Neural progenitor cell (in vitro differentiated cells): ENCODE results near the gene SLC7A10. TPM values are rescaled to one million over a fixed set of nuclear protein-coding genes. Genes with fewer than 3 reads are reported as not detected.
"Not testable (repeated sequence)": the region's sequence is repeated elsewhere in the genome, so short reads cannot be mapped to it uniquely, and the experiment has no call there.

Source experiments
- DNase-seq: peaks from one replicate; pipeline ENCODE4 v3.0.0-alpha.2; 2016; ENCODE audit warnings: low spot score
- H2AFZ ChIP-seq: fragments of 200-600 bp; sonication (generic); replicated peaks from 2 replicates; pipeline ENCODE4 v1.6.1; 2016; ENCODE audit warnings: antibody characterized with exemption
- H3F3A ChIP-seq: fragments of 200-600 bp; sonication (generic); 2 replicates; pipeline ENCODE4 v1.6.1; 2016; ENCODE audit warnings: antibody characterized with exemption, low read depth
- H3K27ac ChIP-seq: fragments of 200-600 bp; sonication (generic); 2 replicates; pipeline ENCODE4 v1.5.1; 2016; ENCODE audit warnings: mild to moderate bottlenecking
- H3K27me3 ChIP-seq: fragments of 200-600 bp; sonication (generic); 2 replicates; pipeline ENCODE4 v1.6.1; 2016; ENCODE audit warnings: mild to moderate bottlenecking, moderate library complexity
- H3K36me3 ChIP-seq: fragments of 200-600 bp; sonication (generic); 2 replicates; pipeline ENCODE4 v1.5.1; 2016
- H3K4me1 ChIP-seq: fragments of 200-600 bp; sonication (generic); 2 replicates; pipeline ENCODE4 v1.6.1; 2016; ENCODE audit warnings: mixed run types
- H3K4me2 ChIP-seq: fragments of 200-600 bp; sonication (generic); 2 replicates; pipeline ENCODE4 v1.6.1; 2016
- H3K4me3 ChIP-seq: fragments of 200-600 bp; sonication (generic); 2 replicates; pipeline ENCODE4 v1.5.1; 2016
- H3K79me2 ChIP-seq: fragments of 200-600 bp; sonication (generic); 2 replicates; pipeline ENCODE4 v1.6.1; 2016; ENCODE audit warnings: low read depth
- H3K9ac ChIP-seq: fragments of 200-600 bp; sonication (generic); 2 replicates; pipeline ENCODE4 v1.6.1; 2016
- H3K9me3 ChIP-seq: fragments of 200-600 bp; sonication (generic); 2 replicates; pipeline ENCODE4 v1.5.1; 2016; ENCODE audit warnings: low read depth
- H4K20me1 ChIP-seq: fragments of 200-600 bp; sonication (generic); 2 replicates; pipeline ENCODE4 v1.6.1; 2016; ENCODE audit warnings: low read depth
- H3K27ac Mint-ChIP-seq: 3 replicates; pipeline ENCODE4 v1.8.0; 2021; ENCODE audit warnings: mixed read lengths
- H3K27me3 Mint-ChIP-seq: 2 replicates; pipeline ENCODE4 v1.8.0; 2022; ENCODE audit warnings: low read depth, mild to moderate bottlenecking, inconsistent platforms, moderate library complexity, mixed read lengths; ENCODE audit not compliant: insufficient read depth
- H3K36me3 Mint-ChIP-seq: 3 replicates; pipeline ENCODE4 v1.8.0; 2021; ENCODE audit warnings: mixed read lengths
- H3K4me1 Mint-ChIP-seq: 3 replicates; pipeline ENCODE4 v1.8.0; 2021; ENCODE audit warnings: mixed read lengths
- H3K4me3 Mint-ChIP-seq: 3 replicates; pipeline ENCODE4 v1.8.0; 2021; ENCODE audit warnings: mild to moderate bottlenecking, moderate library complexity, mixed read lengths
- H3K9me3 Mint-ChIP-seq: 3 replicates; pipeline ENCODE4 v1.8.0; 2020; ENCODE audit warnings: mixed read lengths
- EZH2 ChIP-seq: fragments of 200-600 bp; sonication (generic); IDR thresholded peaks from 2 replicates; pipeline ENCODE4 v1.6.1; 2017; ENCODE audit warnings: antibody characterized with exemption, mild to moderate bottlenecking, moderate library complexity
- EZH2phosphoT487 ChIP-seq: fragments of 200-600 bp; sonication (generic); IDR thresholded peaks from 2 replicates; pipeline ENCODE4 v1.6.1; 2017; ENCODE audit warnings: antibody characterized with exemption
- total RNA-seq: library from RNA; depleted of rRNA; stranded (reverse); fragments of >200 nt; gene quantifications from 2 replicates; pipeline ENCODE4 v1.2.3, GENCODE V29; 2015; ENCODE audit warnings: low replicate concordance
- TF ChIP-seq, protein P1 (sequence below): fragments of 200-600 bp; sonication (generic); IDR thresholded peaks from 2 replicates; pipeline ENCODE4 v1.5.1; 2017; ENCODE audit warnings: antibody characterized with exemption, mild to moderate bottlenecking

SLC7A10 gene
- total RNA-seq, 1 donor from 2014 or later, result 0.79 TPM

DNA sequence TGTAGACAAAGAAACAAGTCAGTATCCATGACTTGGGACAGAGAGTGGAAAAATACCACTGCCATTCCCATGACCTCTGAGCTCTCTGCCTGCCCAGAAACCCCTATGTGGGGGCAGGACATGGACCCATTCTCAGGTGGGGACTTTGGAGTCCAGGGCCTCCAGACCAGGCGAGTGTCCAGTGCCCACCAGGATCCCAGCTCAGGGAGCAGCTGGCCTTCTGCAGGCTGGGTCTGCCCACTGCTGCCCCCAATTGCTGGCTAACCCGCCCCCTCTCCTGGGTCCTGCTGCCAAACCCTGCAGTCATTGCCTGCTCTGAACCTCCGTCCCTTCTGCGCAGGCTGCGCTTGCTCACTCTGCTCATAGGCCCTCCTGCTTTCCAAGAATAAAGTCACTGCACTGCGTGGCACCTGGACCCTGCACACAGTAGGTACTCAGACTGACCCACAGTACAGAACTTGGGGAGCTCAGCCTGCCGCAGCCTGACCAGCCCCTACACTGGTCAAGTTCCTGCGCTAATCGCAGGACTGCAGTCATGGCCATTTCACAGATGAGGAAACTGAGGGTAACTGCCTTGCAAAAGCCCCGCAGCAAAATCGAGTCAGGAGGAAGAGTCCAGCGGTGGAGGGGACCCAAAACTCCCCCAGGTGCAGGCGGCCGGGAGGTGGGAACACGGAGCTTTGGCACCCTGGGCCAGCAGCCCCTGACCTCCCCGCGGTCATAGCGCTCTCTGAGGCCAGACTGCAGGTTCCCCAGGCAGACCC, 774 bp downstream of the SLC7A10 start:
- peak overlapping the region; percentile 59 for H3K4me2 ChIP-seq
- H3K4me1 ChIP-seq, result peaks cover 3% of the 10 kb centered on the region
- no peaks in the 10 kb centered on the region for H4K20me1 ChIP-seq
- DNase-seq, result no peak
- no peak overlapping the region for H3K27ac ChIP-seq
- H3K27me3 Mint-ChIP-seq, result peaks cover 49% of the 10 kb centered on the region
- TF ChIP-seq, protein P1, sequence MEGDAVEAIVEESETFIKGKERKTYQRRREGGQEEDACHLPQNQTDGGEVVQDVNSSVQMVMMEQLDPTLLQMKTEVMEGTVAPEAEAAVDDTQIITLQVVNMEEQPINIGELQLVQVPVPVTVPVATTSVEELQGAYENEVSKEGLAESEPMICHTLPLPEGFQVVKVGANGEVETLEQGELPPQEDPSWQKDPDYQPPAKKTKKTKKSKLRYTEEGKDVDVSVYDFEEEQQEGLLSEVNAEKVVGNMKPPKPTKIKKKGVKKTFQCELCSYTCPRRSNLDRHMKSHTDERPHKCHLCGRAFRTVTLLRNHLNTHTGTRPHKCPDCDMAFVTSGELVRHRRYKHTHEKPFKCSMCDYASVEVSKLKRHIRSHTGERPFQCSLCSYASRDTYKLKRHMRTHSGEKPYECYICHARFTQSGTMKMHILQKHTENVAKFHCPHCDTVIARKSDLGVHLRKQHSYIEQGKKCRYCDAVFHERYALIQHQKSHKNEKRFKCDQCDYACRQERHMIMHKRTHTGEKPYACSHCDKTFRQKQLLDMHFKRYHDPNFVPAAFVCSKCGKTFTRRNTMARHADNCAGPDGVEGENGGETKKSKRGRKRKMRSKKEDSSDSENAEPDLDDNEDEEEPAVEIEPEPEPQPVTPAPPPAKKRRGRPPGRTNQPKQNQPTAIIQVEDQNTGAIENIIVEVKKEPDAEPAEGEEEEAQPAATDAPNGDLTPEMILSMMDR, result no peak
- TF ChIP-seq EZH2, result no peak
- no peak for TF ChIP-seq EZH2phosphoT487
- peak overlapping the region; percentile 72 for H2AFZ ChIP-seq
- peaks cover 2% of the 10 kb centered on the region for H3K36me3 Mint-ChIP-seq
- peaks cover 12% of the 10 kb centered on the region for H3K9me3 ChIP-seq
- no peak overlapping the region for H3K9ac ChIP-seq
- H3K9me3 Mint-ChIP-seq, result peaks cover 27% of the 10 kb centered on the region
- no peaks in the 10 kb centered on the region for H3K79me2 ChIP-seq
- H3K4me3 ChIP-seq, result peak overlapping the region; percentile 45
- peak overlapping the region; percentile 72 for H3K27ac Mint-ChIP-seq
- no peaks in the 10 kb centered on the region for H3K36me3 ChIP-seq
- H3F3A ChIP-seq, result peaks cover 17% of the 10 kb centered on the region
- peaks cover 10% of the 10 kb centered on the region for H3K4me1 Mint-ChIP-seq
- H3K4me3 Mint-ChIP-seq, result peak overlapping the region; percentile 79
- H3K27me3 ChIP-seq, result peaks cover 66% of the 10 kb centered on the region

DNA sequence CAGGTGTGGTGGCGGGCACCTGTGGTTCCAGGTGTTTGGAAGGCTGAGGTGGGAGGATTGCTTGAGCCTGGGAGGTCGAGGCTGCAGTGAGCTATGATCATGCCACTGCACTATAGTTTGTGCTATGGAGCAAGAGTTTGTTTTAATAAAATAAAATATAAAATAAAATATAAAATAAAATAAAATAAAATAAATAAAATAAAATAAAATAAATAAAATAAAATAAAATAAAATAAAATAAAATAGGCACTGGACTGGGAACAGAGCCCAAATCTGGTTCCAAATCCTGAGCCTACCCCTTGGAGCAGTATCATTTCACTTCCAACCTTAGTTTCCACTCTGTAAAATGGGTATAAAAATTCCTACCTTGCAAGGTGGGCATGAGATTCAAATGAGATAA, 3.4 kb downstream of the SLC7A10 start:
- not testable (repeated sequence) for H3K4me3 Mint-ChIP-seq, H3K4me3 ChIP-seq, H3K9me3 ChIP-seq, H2AFZ ChIP-seq, H3K79me2 ChIP-seq, H3K27ac Mint-ChIP-seq, H3K9me3 Mint-ChIP-seq, H3K27ac ChIP-seq, H3K4me2 ChIP-seq, DNase-seq, H3K9ac ChIP-seq, H3K36me3 ChIP-seq, H4K20me1 ChIP-seq, H3K36me3 Mint-ChIP-seq
- H3K27me3 Mint-ChIP-seq, result peaks cover 31% of the 10 kb centered on the region
- H3K4me1 Mint-ChIP-seq, result peaks cover 13% of the 10 kb centered on the region
- H3K27me3 ChIP-seq, result peaks cover 48% of the 10 kb centered on the region
- H3K4me1 ChIP-seq, result peaks cover 14% of the 10 kb centered on the region
- peaks cover 14% of the 10 kb centered on the region for H3F3A ChIP-seq

DNA sequence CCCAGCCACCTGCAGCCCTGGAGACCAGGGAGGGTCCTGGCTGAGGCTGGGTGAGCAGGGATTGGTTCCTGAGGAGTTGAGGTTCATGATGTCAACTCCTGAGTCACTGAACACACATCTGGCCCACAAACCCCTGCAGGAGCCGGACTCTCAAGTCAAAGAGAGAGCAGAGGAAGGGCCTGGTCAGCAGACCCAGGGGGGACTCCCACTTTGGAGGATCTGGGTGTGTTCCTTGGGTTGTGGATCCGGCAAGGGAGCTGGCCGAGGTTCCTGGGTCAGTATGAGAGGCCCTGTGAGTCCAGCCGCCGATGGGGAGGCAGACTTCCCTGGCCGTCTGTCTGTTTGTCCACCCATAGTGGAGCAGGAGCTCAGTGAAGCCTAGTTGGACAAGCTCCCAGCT, 4.0 kb downstream of the SLC7A10 start:
- H3K4me2 ChIP-seq, result no peak overlapping the region
- no peaks in the 10 kb centered on the region for H3K79me2 ChIP-seq
- no peak overlapping the region for H2AFZ ChIP-seq
- DNase-seq, result no peak
- H3K27me3 Mint-ChIP-seq, result peaks cover 28% of the 10 kb centered on the region
- H3K36me3 ChIP-seq, result no peaks in the 10 kb centered on the region
- H3K36me3 Mint-ChIP-seq, result peaks cover 2% of the 10 kb centered on the region
- peaks cover 14% of the 10 kb centered on the region for H3K4me1 ChIP-seq
- H3K9ac ChIP-seq, result no peak overlapping the region
- no peak overlapping the region for H3K4me3 ChIP-seq
- H3K27me3 ChIP-seq, result peaks cover 42% of the 10 kb centered on the region
- no peak overlapping the region for H3K27ac Mint-ChIP-seq
- peaks cover 7% of the 10 kb centered on the region for H3K9me3 Mint-ChIP-seq
- H3K4me1 Mint-ChIP-seq, result peaks cover 13% of the 10 kb centered on the region
- H3F3A ChIP-seq, result peaks cover 11% of the 10 kb centered on the region
- H3K27ac ChIP-seq, result no peak overlapping the region
- H3K9me3 ChIP-seq, result no peaks in the 10 kb centered on the region
- H3K4me3 Mint-ChIP-seq, result no peak overlapping the region
- no peaks in the 10 kb centered on the region for H4K20me1 ChIP-seq
- TF ChIP-seq EZH2phosphoT487 (no peak), EZH2 (no peak)
- TF ChIP-seq, protein P1, result no peak

DNA sequence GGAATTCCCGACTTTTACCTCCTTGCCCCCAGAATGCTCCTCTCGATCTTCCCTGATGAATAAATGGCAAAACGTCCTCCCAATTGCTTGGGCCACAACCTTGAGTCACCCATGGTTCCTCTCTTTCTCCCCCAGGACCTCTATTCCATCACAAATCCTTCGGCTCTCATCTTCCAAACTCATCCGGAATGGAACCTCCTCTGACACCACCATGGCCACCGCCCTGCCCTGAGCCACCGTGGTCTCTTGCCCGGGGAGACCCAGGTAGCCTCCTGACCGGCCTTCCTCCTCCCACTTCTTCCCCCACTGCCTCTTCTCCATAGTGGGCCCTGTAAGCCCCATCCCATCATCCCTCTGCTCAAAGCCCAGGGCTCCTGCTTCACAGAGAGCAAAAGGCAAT, 4.9 kb downstream of the SLC7A10 start:
- no peak overlapping the region for H2AFZ ChIP-seq
- Mint-ChIP-seq H3K9me3 (no peaks in the 10 kb centered on the region), H3K36me3 (peaks cover 2% of the 10 kb centered on the region), H3K27me3 (peaks cover 24% of the 10 kb centered on the region), H3K27ac (no peak overlapping the region), H3K4me3 (no peak overlapping the region), H3K4me1 (peaks cover 11% of the 10 kb centered on the region)
- no peak for DNase-seq
- no peak overlapping the region for H3K4me2 ChIP-seq
- H3K27ac ChIP-seq, result no peak overlapping the region
- peaks cover 33% of the 10 kb centered on the region for H3K27me3 ChIP-seq
- no peaks in the 10 kb centered on the region for H3K9me3 ChIP-seq
- H3K36me3 ChIP-seq, result no peaks in the 10 kb centered on the region
- peaks cover 4% of the 10 kb centered on the region for H3F3A ChIP-seq
- peaks cover 12% of the 10 kb centered on the region for H3K4me1 ChIP-seq
- no peaks in the 10 kb centered on the region for H4K20me1 ChIP-seq
- no peaks in the 10 kb centered on the region for H3K79me2 ChIP-seq
- no peak overlapping the region for H3K4me3 ChIP-seq
- TF ChIP-seq, protein P1, result no peak
- no peak for TF ChIP-seq EZH2phosphoT487
- no peak for TF ChIP-seq EZH2
- no peak overlapping the region for H3K9ac ChIP-seq
